ENCODE results near the gene ZBTB49.

The ZBTB49 gene

GRCh38 chr4:4260185-4260751 is 29.8 kb upstream of the ZBTB49 start:
- H3K4me3 ChIP-seq (ENCODE audit: low read depth, low read length) = no peak overlapping the region
- peak; percentile 35 for DNase-seq
- in situ Hi-C loops (cut with HindIII; ENCODE audit: low pct_ligation_motif_present, low sequenced_read_pairs) = no loop called here
- H3K36me3 ChIP-seq (replicated peaks) = no peaks in the 10 kb centered on the region
- H3K27me3 ChIP-seq (replicated peaks) = no peaks in the 10 kb centered on the region
- TF ChIP-seq CTCF (IDR thresholded peaks at IDR 0.05; ENCODE audit: low read depth, low read length, missing control alignments) = peak; percentile 45
- H3K27ac ChIP-seq = no peak overlapping the region

- Histone ChIP-seq H3K27me3 (replicated peaks) (no peaks in the 10 kb centered on the region), H3K4me3 (ENCODE audit: low read depth, low read length) (no peak overlapping the region), H3K36me3 (replicated peaks) (peaks cover 8% of the 10 kb centered on the region), H3K27ac (no peak overlapping the region)
- peak; percentile 12 for DNase-seq
- no peak for TF ChIP-seq CTCF (IDR thresholded peaks at IDR 0.05; ENCODE audit: low read depth, low read length, missing control alignments)
- in situ Hi-C loops (cut with HindIII; ENCODE audit: low pct_ligation_motif_present, low sequenced_read_pairs) = no loop called here
Measured at GRCh38 chr4:4267981-4268380, 22.1 kb upstream of the ZBTB49 start.

- no peak overlapping the region for H3K4me3 ChIP-seq (ENCODE audit: low read depth, low read length)
Measured at GRCh38 chr4:4268776-4269175, 21.3 kb upstream of the ZBTB49 start.

GRCh38 chr4:4269331-4269731 is 20.7 kb upstream of the ZBTB49 start:
- no peak for TF ChIP-seq CTCF (IDR thresholded peaks at IDR 0.05; ENCODE audit: low read depth, low read length, missing control alignments)
- H3K36me3 ChIP-seq (replicated peaks) = peaks cover 13% of the 10 kb centered on the region
- peak overlapping the region; percentile 76 for H3K27ac ChIP-seq
- H3K27me3 ChIP-seq (replicated peaks) = no peaks in the 10 kb centered on the region
- no peak overlapping the region for H3K4me3 ChIP-seq (ENCODE audit: low read depth, low read length)
- in situ Hi-C loops (cut with HindIII; ENCODE audit: low pct_ligation_motif_present, low sequenced_read_pairs) = no loop called here
- no peak for DNase-seq

More at GRCh38 chr4:4268776-4269175, 21.3 kb upstream of the ZBTB49 start:
- peaks cover 13% of the 10 kb centered on the region for H3K36me3 ChIP-seq (replicated peaks)
- H3K27ac ChIP-seq = no peak overlapping the region
- in situ Hi-C loops (cut with HindIII; ENCODE audit: low pct_ligation_motif_present, low sequenced_read_pairs) = no loop called here
- H3K27me3 ChIP-seq (replicated peaks) = no peaks in the 10 kb centered on the region
- DNase-seq = no peak
- TF ChIP-seq CTCF (IDR thresholded peaks at IDR 0.05; ENCODE audit: low read depth, low read length, missing control alignments) = no peak

GRCh38 chr4:4269856-4270255 is 20.2 kb upstream of the ZBTB49 start:
- in situ Hi-C loops (cut with HindIII; ENCODE audit: low pct_ligation_motif_present, low sequenced_read_pairs) = no loop called here
- H3K36me3 ChIP-seq (replicated peaks) = peaks cover 14% of the 10 kb centered on the region
- H3K27me3 ChIP-seq (replicated peaks) = no peaks in the 10 kb centered on the region
- H3K27ac ChIP-seq = peak overlapping the region; percentile 76
- DNase-seq = peak; percentile 77
- TF ChIP-seq CTCF (IDR thresholded peaks at IDR 0.05; ENCODE audit: low read depth, low read length, missing control alignments) = no peak
- no peak overlapping the region for H3K4me3 ChIP-seq (ENCODE audit: low read depth, low read length)

GRCh38 chr4:4270529-4270928 is 19.5 kb upstream of the ZBTB49 start:
- no peaks in the 10 kb centered on the region for H3K27me3 ChIP-seq (replicated peaks)
- TF ChIP-seq CTCF (IDR thresholded peaks at IDR 0.05; ENCODE audit: low read depth, low read length, missing control alignments) = no peak
- H3K27ac ChIP-seq = peak overlapping the region; percentile 76
- in situ Hi-C loops (cut with HindIII; ENCODE audit: low pct_ligation_motif_present, low sequenced_read_pairs) = no loop called here
- H3K36me3 ChIP-seq (replicated peaks) = peaks cover 17% of the 10 kb centered on the region
- DNase-seq = peak; percentile 14
- H3K4me3 ChIP-seq (ENCODE audit: low read depth, low read length) = no peak overlapping the region

All from brain microvascular endothelial cell (primary cell).